BJ (cell line): ENCODE measurements around the gene MED26. TPM values are rescaled to one million over a fixed set of nuclear protein-coding genes. Genes with fewer than 3 reads are reported as not detected.

Experiments used
- CTCF ChIA-PET: fragments of 350-600 bp; formaldehyde crosslinking; extraction: SDS; loops from one replicate; lab custom pipeline; 2021; ENCODE audit warnings: antibody characterized with exemption, inconsistent platforms; lab: Yijun Ruan, JAX
- POLR2A ChIA-PET: fragments of 300-600 bp; sonication (Branson Sonifier 250); formaldehyde crosslinking; extraction: SDS; loops from one replicate; lab custom pipeline; 2021; ENCODE audit warnings: antibody characterized with exemption; lab: Charles Lee
- DNase-seq: peaks from one replicate; pipeline ENCODE4 v3.0.0-alpha.2; 2011; ENCODE audit warnings: low read depth
- H3K27me3 ChIP-seq: 2 replicates; pipeline ENCODE4 v1.6.0; 2011; ENCODE audit warnings: low read length; ENCODE audit not compliant: control insufficient read depth, insufficient read depth
- H3K36me3 ChIP-seq: 2 replicates; pipeline ENCODE4 v1.5.1; 2011; ENCODE audit warnings: low read length; ENCODE audit not compliant: control insufficient read depth, insufficient read depth
- H3K4me3 ChIP-seq: 2 replicates; pipeline ENCODE4 v1.5.1; 2011; ENCODE audit warnings: low read depth, mild to moderate bottlenecking, control low read depth, low read length
- CTCF ChIP-seq: IDR thresholded peaks from 2 replicates; pipeline ENCODE4 v1.5.1; 2011; ENCODE audit warnings: low read depth, mild to moderate bottlenecking, control low read depth, inconsistent platforms, low read length, moderate library complexity; ENCODE audit not compliant: insufficient read depth
- polyA plus RNA-seq: library from polyadenylated mRNA; depleted of rRNA; stranded (reverse); fragments of >200 nt; gene quantifications from 2 replicates; pipeline ENCODE4 v1.2.3, GENCODE V29; 2011

Gene MED26
- polyA plus RNA-seq, 1 experiment, result 3.9 TPM

GRCh38 chr19:16626796-16627192, 1.2 kb downstream of the MED26 start:
- ChIA-PET CTCF (no interaction called here), POLR2A (no interaction called here)
- Histone ChIP-seq H3K4me3 (peak overlapping the region; percentile 98), H3K27me3 (no peaks in the 10 kb centered on the region), H3K36me3 (peaks cover 5% of the 10 kb centered on the region)
- no peak for DNase-seq
- no peak for TF ChIP-seq CTCF

- CTCF ChIA-PET, result no interaction called here
- no peak for TF ChIP-seq CTCF
- peaks cover 2% of the 10 kb centered on the region; the same call in 1 of the 2 replicates for H3K36me3 ChIP-seq
- no peak for DNase-seq
- H3K27me3 ChIP-seq, result no peaks in the 10 kb centered on the region
- POLR2A ChIA-PET, result no interaction called here
- H3K4me3 ChIP-seq, result no peak overlapping the region
These were observed 2.6 kb downstream of the MED26 start for GRCh38 chr19:16625163-16625958.

GRCh38 chr19:16624236-16624635, 3.8 kb downstream of the MED26 start:
- TF ChIP-seq CTCF, result no peak
- peaks cover 2% of the 10 kb centered on the region; the same call in 1 of the 2 replicates for H3K36me3 ChIP-seq
- DNase-seq, result no peak
- CTCF ChIA-PET, result no interaction called here
- POLR2A ChIA-PET, result no interaction called here
- no peak overlapping the region for H3K4me3 ChIP-seq
- no peaks in the 10 kb centered on the region for H3K27me3 ChIP-seq

DNA sequence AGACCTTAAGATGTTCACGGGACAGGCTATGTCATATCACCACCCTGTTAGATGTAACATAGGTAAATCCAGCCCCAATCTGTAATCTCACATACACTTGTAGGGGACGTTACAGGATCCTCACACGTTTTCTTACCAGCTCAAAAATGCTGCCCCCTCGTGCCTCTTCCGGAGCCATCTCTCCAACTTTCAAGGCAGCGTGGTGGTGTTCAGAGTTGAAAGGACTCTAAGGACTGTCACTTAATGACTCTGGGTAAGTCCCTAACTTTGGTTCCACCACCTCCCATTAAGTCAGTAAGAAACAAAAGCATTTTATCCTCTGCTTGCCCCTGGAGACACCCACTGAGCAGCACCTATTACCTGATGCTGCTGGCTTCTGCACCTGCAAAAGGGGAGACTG, 4.4 kb downstream of the MED26 start:
- Histone ChIP-seq H3K36me3 (peaks cover 2% of the 10 kb centered on the region; the same call in 1 of the 2 replicates), H3K4me3 (no peak overlapping the region), H3K27me3 (no peaks in the 10 kb centered on the region)
- POLR2A ChIA-PET, result no interaction called here
- no peak for TF ChIP-seq CTCF
- CTCF ChIA-PET, result no interaction called here
- no peak for DNase-seq

DNA sequence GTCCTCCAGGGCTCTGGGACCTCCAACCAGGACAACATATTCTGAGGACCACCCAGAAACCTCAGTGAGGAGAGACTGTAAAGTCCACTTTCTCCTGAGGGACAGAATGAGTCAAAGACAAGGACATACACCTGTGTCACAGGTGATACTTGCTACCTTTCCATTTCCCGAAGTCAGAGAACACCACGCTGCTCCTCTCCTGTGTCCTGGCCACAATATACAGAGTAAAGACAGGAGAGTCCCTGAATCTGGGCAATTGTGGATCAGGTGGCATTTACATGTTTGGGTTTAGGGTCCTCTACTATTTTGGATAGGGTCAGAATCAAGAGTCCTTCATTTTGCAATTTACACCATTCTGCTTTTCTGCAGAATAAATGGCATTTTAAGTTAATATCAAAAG, 4.9 kb downstream of the MED26 start:
- H3K27me3 ChIP-seq, result no peaks in the 10 kb centered on the region
- H3K36me3 ChIP-seq, result peaks cover 2% of the 10 kb centered on the region; the same call in 1 of the 2 replicates
- no peak for TF ChIP-seq CTCF
- ChIA-PET CTCF (no interaction called here), POLR2A (no interaction called here)
- H3K4me3 ChIP-seq, result no peak overlapping the region
- DNase-seq, result no peak
